Skeletal muscle cell (primary cell): ENCODE results near the gene SCN1A.
A peak's percentile ranks its signal among the peaks of the same experiment; 100 is the strongest.
"Not testable (repeated sequence)": the region's sequence is repeated elsewhere in the genome, so short reads cannot be mapped to it uniquely, and the experiment has no call there.

ENCODE experiments used
- DNase-seq: peaks from one replicate; pipeline ENCODE4 v3.0.0-alpha.2; 2010; ENCODE audit warnings: low read depth
- H3K4me3 ChIP-seq: 2 replicates; pipeline ENCODE4 v1.5.1; 2011; ENCODE audit warnings: low read depth, mild to moderate bottlenecking, control low read depth, low read length, moderate library complexity

The SCN1A gene

GRCh38 chr2:166127217-166128155, at the start of gene SCN1A:
TSS of gene SCN1A (minus strand) at chr2:166128020. CDS start at chr2:166073621, 54,399 bp downstream.
- DNase-seq, result no peak
- H3K4me3 ChIP-seq, result no peak within 1 kb of the TSS

GRCh38 chr2:166173263-166173662, 45.4 kb upstream of the SCN1A start:
- H3K4me3 ChIP-seq, result no peak overlapping the region
- no peak for DNase-seq

GRCh38 chr2:166171216-166171615, 43.4 kb upstream of the SCN1A start:
- H3K4me3 ChIP-seq, result no peak overlapping the region
- no peak for DNase-seq

- no peak overlapping the region for H3K4me3 ChIP-seq
- peak; percentile 7 for DNase-seq
These were observed 42.5 kb upstream of the SCN1A start for GRCh38 chr2:166170356-166170755.

- no peak for DNase-seq
- no peak overlapping the region for H3K4me3 ChIP-seq
These were observed 39.6 kb upstream of the SCN1A start for GRCh38 chr2:166167449-166167848.

- no peak for DNase-seq
These were observed 36.0 kb upstream of the SCN1A start for GRCh38 chr2:166163775-166164174.

GRCh38 chr2:166158546-166158945, 30.7 kb upstream of the SCN1A start:
- DNase-seq, result no peak

More at GRCh38 chr2:166163775-166164174, 36.0 kb upstream of the SCN1A start:
- no peak overlapping the region for H3K4me3 ChIP-seq

GRCh38 chr2:166157578-166157977, 29.8 kb upstream of the SCN1A start:
- DNase-seq, result no peak

More at GRCh38 chr2:166158546-166158945, 30.7 kb upstream of the SCN1A start:
- H3K4me3 ChIP-seq, result no peak overlapping the region

GRCh38 chr2:166156985-166157490, 29.2 kb upstream of the SCN1A start:
- H3K4me3 ChIP-seq, result no peak overlapping the region
- DNase-seq, result no peak

More at GRCh38 chr2:166157578-166157977, 29.8 kb upstream of the SCN1A start:
- no peak overlapping the region for H3K4me3 ChIP-seq

GRCh38 chr2:166155589-166155988, 27.8 kb upstream of the SCN1A start:
- DNase-seq, result no peak
- H3K4me3 ChIP-seq, result no peak overlapping the region

- H3K4me3 ChIP-seq, result no peak overlapping the region
- no peak for DNase-seq
These were observed 27.0 kb upstream of the SCN1A start for GRCh38 chr2:166154685-166155338.

GRCh38 chr2:166152064-166152463, 24.2 kb upstream of the SCN1A start:
- H3K4me3 ChIP-seq, result no peak overlapping the region
- DNase-seq, result no peak

GRCh38 chr2:166148500-166149400, 20.9 kb upstream of the SCN1A start:
- no peak for DNase-seq
- no peak overlapping the region for H3K4me3 ChIP-seq

- DNase-seq, result no peak
- H3K4me3 ChIP-seq, result no peak overlapping the region
These were observed 20.1 kb upstream of the SCN1A start for GRCh38 chr2:166147883-166148282.

GRCh38 chr2:166144071-166144470, 16.3 kb upstream of the SCN1A start:
- DNase-seq, result no peak

GRCh38 chr2:166140932-166141331, 13.1 kb upstream of the SCN1A start:
- no peak for DNase-seq

More at GRCh38 chr2:166144071-166144470, 16.3 kb upstream of the SCN1A start:
- no peak overlapping the region for H3K4me3 ChIP-seq

GRCh38 chr2:166140475-166140874, 12.7 kb upstream of the SCN1A start:
- no peak for DNase-seq
- H3K4me3 ChIP-seq, result no peak overlapping the region

More at GRCh38 chr2:166140932-166141331, 13.1 kb upstream of the SCN1A start:
- H3K4me3 ChIP-seq, result no peak overlapping the region

- not testable (repeated sequence) for DNase-seq, H3K4me3 ChIP-seq
These were observed 11.7 kb upstream of the SCN1A start for GRCh38 chr2:166139479-166139878.

- no peak overlapping the region for H3K4me3 ChIP-seq
- DNase-seq, result no peak
These were observed 10.8 kb upstream of the SCN1A start for GRCh38 chr2:166138667-166139066.
